ENCODE measurements around the gene R3HCC1L.
"Not testable (repeated sequence)": the region's sequence is repeated elsewhere in the genome, so short reads cannot be mapped to it uniquely, and the experiment has no call there.

The R3HCC1L gene

GRCh38 chr10:98170249-98171117, 36.0 kb downstream of the R3HCC1L start:
- peak; percentile 39 to 51 (median 42) for DNase-seq
- H3K27me3 ChIP-seq (replicated peaks in 2 of 5; ENCODE audit: control insufficient read depth in 4 of 5, insufficient read depth in 5 of 5, low read length in 4 of 5) = no peaks in the 10 kb centered on the region
- peaks cover 0 to 6% (median 1%) of the 10 kb centered on the region in 4 experiments for H3K4me1 ChIP-seq (ENCODE audit: control extremely low read depth in 1 of 4, control insufficient read depth in 4 of 4, insufficient read depth in 4 of 4, low read length in 3 of 4)
- H3K4me3 ChIP-seq (ENCODE audit: control insufficient read depth in 1 of 7, extremely low read depth in 1 of 7, insufficient read depth in 4 of 7, low read depth in 2 of 7, low read length in 6 of 7) = no peak overlapping the region
- no peaks in the 10 kb centered on the region for H3K9me3 ChIP-seq (ENCODE audit: control extremely low read depth in 1 of 5, control insufficient read depth in 4 of 5, insufficient read depth in 2 of 5, low read depth in 1 of 5, low read length in 4 of 5)
- H3K27ac ChIP-seq (ENCODE audit: insufficient read depth in 1 of 2, low read depth in 1 of 2, low read length in 2 of 2, poor library complexity in 1 of 2, severe bottlenecking in 2 of 2) = no peak overlapping the region
- H3K36me3 ChIP-seq (ENCODE audit: control insufficient read depth in 4 of 4, insufficient read depth in 4 of 4, low read length in 3 of 4) = peaks cover 3 to 26% (median 13%) of the 10 kb centered on the region in 4 experiments
- ChIA-PET CTCF (interaction anchor here (0.6 to 5.4 kb wide), 14 partner anchors 8 to 190 kb away, joined by 3 to 36 read pairs (median 4); no protein-coding TSS in a partner anchor), POLR2A (no interaction called here)
- 67% methylated on average over 3 of the region's 3 CpGs for WGBS (ENCODE audit: insufficient coverage)

DNA sequence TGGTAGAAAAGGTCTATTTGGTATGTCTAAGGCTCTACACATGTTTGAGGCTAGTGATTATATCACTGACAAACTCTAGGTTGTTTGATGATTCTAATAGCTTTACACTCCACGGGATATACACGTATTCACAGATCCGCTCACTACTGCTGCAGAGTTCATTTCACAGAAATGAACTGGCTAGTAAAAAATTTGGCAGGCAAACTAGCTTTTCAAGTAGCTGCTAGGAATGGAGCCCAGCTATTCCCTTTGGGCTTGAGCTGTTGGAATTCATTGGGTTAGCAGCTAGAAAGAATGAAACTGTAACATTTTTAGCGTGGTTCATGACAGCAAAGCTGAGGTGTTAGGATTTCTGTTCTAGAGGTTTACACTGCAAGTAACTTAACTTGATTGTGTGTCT, 37.6 kb downstream of the R3HCC1L start:
- DNase-seq = no peak
- 100% methylated on average over 4 of the region's 4 CpGs for WGBS (ENCODE audit: insufficient coverage)
- H3K27ac ChIP-seq (ENCODE audit: insufficient read depth in 1 of 2, low read depth in 1 of 2, low read length in 2 of 2, poor library complexity in 1 of 2, severe bottlenecking in 2 of 2) = no peak overlapping the region
- CTCF ChIA-PET = interaction anchor here (1.0 to 5.4 kb wide), 4 partner anchors 10 to 137 kb away, joined by 3 to 36 read pairs (median 4); no protein-coding TSS in a partner anchor
- no peaks in the 10 kb centered on the region for H3K27me3 ChIP-seq (replicated peaks in 2 of 5; ENCODE audit: control insufficient read depth in 4 of 5, insufficient read depth in 5 of 5, low read length in 4 of 5)
- no peak overlapping the region for H3K4me3 ChIP-seq (ENCODE audit: control insufficient read depth in 1 of 7, extremely low read depth in 1 of 7, insufficient read depth in 4 of 7, low read depth in 2 of 7, low read length in 6 of 7)
- POLR2A ChIA-PET = no interaction called here
- peaks cover 0 to 2% (median 0%) of the 10 kb centered on the region in 5 experiments for H3K9me3 ChIP-seq (ENCODE audit: control extremely low read depth in 1 of 5, control insufficient read depth in 4 of 5, insufficient read depth in 2 of 5, low read depth in 1 of 5, low read length in 4 of 5)
- H3K36me3 ChIP-seq (ENCODE audit: control insufficient read depth in 4 of 4, insufficient read depth in 4 of 4, low read length in 3 of 4) = peaks cover 0 to 22% (median 11%) of the 10 kb centered on the region in 4 experiments
- H3K4me1 ChIP-seq (ENCODE audit: control extremely low read depth in 1 of 4, control insufficient read depth in 4 of 4, insufficient read depth in 4 of 4, low read length in 3 of 4) = peaks cover 0 to 6% (median 1%) of the 10 kb centered on the region in 4 experiments

- ChIA-PET CTCF (interaction anchor here (1.0 to 5.4 kb wide), 4 partner anchors 9 to 137 kb away, joined by 3 to 36 read pairs (median 4); no protein-coding TSS in a partner anchor), POLR2A (no interaction called here)
- Histone ChIP-seq H3K27ac (ENCODE audit: insufficient read depth in 1 of 2, low read depth in 1 of 2, low read length in 2 of 2, poor library complexity in 1 of 2, severe bottlenecking in 2 of 2) (no peak overlapping the region), H3K27me3 (replicated peaks in 2 of 5; ENCODE audit: control insufficient read depth in 4 of 5, insufficient read depth in 5 of 5, low read length in 4 of 5) (no peaks in the 10 kb centered on the region), H3K4me1 (ENCODE audit: control extremely low read depth in 1 of 4, control insufficient read depth in 4 of 4, insufficient read depth in 4 of 4, low read length in 3 of 4) (peaks cover 0 to 6% (median 1%) of the 10 kb centered on the region in 4 experiments), H3K9me3 (ENCODE audit: control extremely low read depth in 1 of 5, control insufficient read depth in 4 of 5, insufficient read depth in 2 of 5, low read depth in 1 of 5, low read length in 4 of 5) (peaks cover 0 to 2% (median 0%) of the 10 kb centered on the region in 5 experiments), H3K4me3 (ENCODE audit: control insufficient read depth in 1 of 7, extremely low read depth in 1 of 7, insufficient read depth in 4 of 7, low read depth in 2 of 7, low read length in 6 of 7) (no peak overlapping the region), H3K36me3 (ENCODE audit: control insufficient read depth in 4 of 4, insufficient read depth in 4 of 4, low read length in 3 of 4) (peaks cover 0 to 22% (median 11%) of the 10 kb centered on the region in 4 experiments)
- no peak for DNase-seq
- 93% methylated on average over 4 of the region's 5 CpGs for WGBS (ENCODE audit: insufficient coverage)
Measured at GRCh38 chr10:98172495-98172894, 38.0 kb downstream of the R3HCC1L start.

DNA sequence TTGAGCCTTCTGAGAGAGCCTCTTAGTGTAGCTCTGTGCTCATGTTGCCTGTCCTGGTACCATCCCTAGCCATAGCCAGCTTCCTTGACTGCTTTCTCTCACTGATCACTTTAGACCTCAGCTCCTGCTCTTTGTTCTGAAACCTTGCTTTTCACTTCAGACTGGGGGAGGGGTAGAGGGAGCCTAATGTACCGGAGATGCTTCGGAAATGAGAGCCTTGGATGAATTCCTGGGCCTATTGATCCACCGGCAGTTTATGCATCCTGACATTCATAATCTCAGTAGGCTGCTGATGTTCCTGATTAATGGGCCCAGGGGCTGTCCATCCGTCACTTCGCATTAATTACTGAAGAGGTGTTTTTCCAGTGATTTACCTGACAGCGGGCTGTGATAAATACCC, 38.8 kb downstream of the R3HCC1L start:
- no peak for DNase-seq
- CTCF ChIA-PET = interaction anchor here (1.6 kb wide), 1 partner anchor 9 kb away, joined by 5 read pairs; no protein-coding TSS in a partner anchor

GRCh38 chr10:98182351-98182915, 48.0 kb downstream of the R3HCC1L start:
- H3K27ac ChIP-seq (ENCODE audit: insufficient read depth in 1 of 2, low read depth in 1 of 2, low read length in 2 of 2, poor library complexity in 1 of 2, severe bottlenecking in 2 of 2); DNase-seq; POLR2A ChIA-PET; H3K27me3 ChIP-seq (replicated peaks in 2 of 5; ENCODE audit: control insufficient read depth in 4 of 5, insufficient read depth in 5 of 5, low read length in 4 of 5); H3K4me1 ChIP-seq (ENCODE audit: control extremely low read depth in 1 of 4, control insufficient read depth in 4 of 4, insufficient read depth in 4 of 4, low read length in 3 of 4); H3K4me3 ChIP-seq (ENCODE audit: control insufficient read depth in 1 of 7, extremely low read depth in 1 of 7, insufficient read depth in 4 of 7, low read depth in 2 of 7, low read length in 6 of 7): not testable (repeated sequence)
- CTCF ChIA-PET = interaction anchor here (1.2 kb wide), 1 partner anchor 10 kb away, joined by 5 read pairs; no protein-coding TSS in a partner anchor
- 98% methylated on average over 14 of the region's 14 CpGs for WGBS (ENCODE audit: insufficient coverage)
- peaks cover 3 to 20% (median 13%) of the 10 kb centered on the region in 4 experiments for H3K36me3 ChIP-seq (ENCODE audit: control insufficient read depth in 4 of 4, insufficient read depth in 4 of 4, low read length in 3 of 4)
- peaks cover 0 to 16% (median 4%) of the 10 kb centered on the region in 5 experiments for H3K9me3 ChIP-seq (ENCODE audit: control extremely low read depth in 1 of 5, control insufficient read depth in 4 of 5, insufficient read depth in 2 of 5, low read depth in 1 of 5, low read length in 4 of 5)

More for the DNA sequence above, 38.8 kb downstream of the R3HCC1L start:
- POLR2A ChIA-PET = no interaction called here
- Histone ChIP-seq H3K27me3 (replicated peaks in 2 of 5; ENCODE audit: control insufficient read depth in 4 of 5, insufficient read depth in 5 of 5, low read length in 4 of 5) (no peaks in the 10 kb centered on the region), H3K27ac (ENCODE audit: insufficient read depth in 1 of 2, low read depth in 1 of 2, low read length in 2 of 2, poor library complexity in 1 of 2, severe bottlenecking in 2 of 2) (no peak overlapping the region), H3K4me3 (ENCODE audit: control insufficient read depth in 1 of 7, extremely low read depth in 1 of 7, insufficient read depth in 4 of 7, low read depth in 2 of 7, low read length in 6 of 7) (no peak overlapping the region), H3K36me3 (ENCODE audit: control insufficient read depth in 4 of 4, insufficient read depth in 4 of 4, low read length in 3 of 4) (peaks cover 0 to 20% (median 10%) of the 10 kb centered on the region in 4 experiments), H3K9me3 (ENCODE audit: control extremely low read depth in 1 of 5, control insufficient read depth in 4 of 5, insufficient read depth in 2 of 5, low read depth in 1 of 5, low read length in 4 of 5) (peaks cover 0 to 2% (median 0%) of the 10 kb centered on the region in 5 experiments), H3K4me1 (ENCODE audit: control extremely low read depth in 1 of 4, control insufficient read depth in 4 of 4, insufficient read depth in 4 of 4, low read length in 3 of 4) (peaks cover 0 to 4% (median under 1%) of the 10 kb centered on the region in 4 experiments)
- 98% methylated on average over 6 of the region's 6 CpGs for WGBS (ENCODE audit: insufficient coverage)

GRCh38 chr10:98186681-98187080, 52.2 kb downstream of the R3HCC1L start:
- Histone ChIP-seq H3K27ac (ENCODE audit: insufficient read depth in 1 of 2, low read depth in 1 of 2, low read length in 2 of 2, poor library complexity in 1 of 2, severe bottlenecking in 2 of 2) (no peak overlapping the region), H3K4me1 (ENCODE audit: control extremely low read depth in 1 of 4, control insufficient read depth in 4 of 4, insufficient read depth in 4 of 4, low read length in 3 of 4) (no peaks in the 10 kb centered on the region), H3K27me3 (replicated peaks in 2 of 5; ENCODE audit: control insufficient read depth in 4 of 5, insufficient read depth in 5 of 5, low read length in 4 of 5) (no peaks in the 10 kb centered on the region), H3K9me3 (ENCODE audit: control extremely low read depth in 1 of 5, control insufficient read depth in 4 of 5, insufficient read depth in 2 of 5, low read depth in 1 of 5, low read length in 4 of 5) (peaks cover 0 to 8% (median 4%) of the 10 kb centered on the region in 5 experiments), H3K36me3 (ENCODE audit: control insufficient read depth in 4 of 4, insufficient read depth in 4 of 4, low read length in 3 of 4) (peaks cover 5 to 30% (median 15%) of the 10 kb centered on the region in 4 experiments), H3K4me3 (ENCODE audit: control insufficient read depth in 1 of 7, extremely low read depth in 1 of 7, insufficient read depth in 4 of 7, low read depth in 2 of 7, low read length in 6 of 7) (no peak overlapping the region)
- WGBS (ENCODE audit: insufficient coverage) = 100% methylated on average over 1 of the region's 1 CpG
- POLR2A ChIA-PET = no interaction called here
- no peak for DNase-seq
- CTCF ChIA-PET = interaction anchor here (1.3 kb wide), 1 partner anchor 24 kb away, joined by 3 read pairs; no protein-coding TSS in a partner anchor
